Forelimb muscle (tissue), 1 donor: ENCODE results near the gene EIF3L. TPM values are rescaled to one million over a fixed set of nuclear protein-coding genes. Genes with fewer than 3 reads are reported as not detected.
A peak's percentile ranks its signal among the peaks of the same experiment; 100 is the strongest.
"Not testable (repeated sequence)": the region's sequence is repeated elsewhere in the genome, so short reads cannot be mapped to it uniquely, and the experiment has no call there.

ENCODE experiments used
- DNase-seq: peaks from one replicate; pipeline ENCODE4 v3.0.0-alpha.2; 2013; ENCODE audit warnings: low read depth
- polyA plus RNA-seq: library from polyadenylated mRNA; unstranded; fragments of 120-200 nt; gene quantifications from one replicate; pipeline ENCODE4 v1.2.1, GENCODE V29; 2013; ENCODE audit not compliant: insufficient read length

The EIF3L gene
- polyA plus RNA-seq, result 1,359 TPM

DNA sequence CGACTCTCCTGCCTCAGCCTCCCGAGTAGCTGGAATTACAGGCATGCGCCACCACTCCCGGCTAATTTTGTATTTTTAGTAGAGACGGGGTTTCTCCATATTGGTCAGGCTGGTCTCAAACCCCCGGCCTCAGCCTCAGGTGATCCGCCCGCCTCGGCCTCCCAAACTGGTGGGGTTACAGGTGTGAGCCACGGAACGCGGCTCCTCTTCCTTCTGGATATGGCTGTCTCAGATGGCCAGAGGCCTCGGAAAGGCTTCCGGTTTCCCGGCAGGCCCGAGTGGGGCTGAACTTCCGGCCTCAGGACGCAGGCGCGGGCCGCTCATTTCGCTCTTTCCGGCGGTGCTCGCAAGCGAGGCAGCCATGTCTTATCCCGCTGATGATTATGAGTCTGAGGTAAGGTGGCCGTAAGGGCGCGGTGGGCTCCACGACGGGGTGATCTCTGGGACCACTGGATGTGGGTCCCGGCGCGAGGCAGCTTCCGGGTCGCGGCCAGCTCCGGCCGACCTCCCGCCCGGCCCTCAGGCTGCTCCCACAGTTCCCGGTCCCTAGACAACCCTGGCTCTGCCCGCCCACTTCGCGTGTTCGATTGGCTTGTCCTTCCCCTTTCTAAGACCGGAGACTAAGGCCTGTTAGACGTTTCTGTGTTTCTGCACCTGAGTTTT, at the start of gene EIF3L:
Gene EIF3L, plus strand, starts transcription at position 331 of the 663 bp plus-strand sequence. Its CDS starts 31 bp downstream, at position 362.
- DNase-seq, result peak; percentile 77

DNA sequence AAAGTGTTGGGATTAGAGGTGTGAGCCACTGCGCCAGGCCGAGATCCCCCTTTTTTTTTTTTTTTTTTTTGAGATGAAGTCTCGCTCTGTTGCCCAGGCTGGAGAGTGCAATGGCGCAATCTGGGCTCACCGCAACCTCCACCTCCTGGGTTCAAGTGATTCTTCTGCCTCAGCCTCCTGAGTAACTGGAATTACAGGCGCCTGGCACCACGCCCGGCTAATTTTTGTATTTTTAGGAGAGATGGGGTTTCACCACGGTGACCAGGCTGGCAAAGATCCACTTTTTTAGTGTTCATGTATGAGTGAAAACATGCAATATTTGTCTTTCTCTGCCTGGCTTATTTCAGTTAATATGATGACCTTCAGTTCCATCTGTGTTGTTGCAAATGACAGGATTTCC, 49.2 kb upstream of the EIF3L start:
- DNase-seq, result not testable (repeated sequence)

DNA sequence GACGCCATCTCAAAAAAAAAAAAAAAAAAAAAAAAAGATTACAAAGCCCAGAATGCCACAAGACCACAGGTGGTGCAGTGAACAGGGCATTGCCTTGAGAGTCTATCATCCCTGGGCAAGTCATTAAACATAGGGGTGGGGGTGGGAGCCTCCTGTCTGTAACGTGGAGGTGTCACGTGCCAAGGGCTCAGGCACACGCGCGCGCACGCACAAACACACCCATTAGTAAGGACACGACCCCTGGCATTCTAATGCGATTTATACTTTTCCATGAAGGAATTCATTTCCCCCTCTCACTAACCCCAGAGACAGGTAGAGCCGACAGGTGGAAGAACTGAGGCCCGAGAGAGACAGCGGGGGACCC, 47.3 kb upstream of the EIF3L start:
- DNase-seq, result no peak

DNA sequence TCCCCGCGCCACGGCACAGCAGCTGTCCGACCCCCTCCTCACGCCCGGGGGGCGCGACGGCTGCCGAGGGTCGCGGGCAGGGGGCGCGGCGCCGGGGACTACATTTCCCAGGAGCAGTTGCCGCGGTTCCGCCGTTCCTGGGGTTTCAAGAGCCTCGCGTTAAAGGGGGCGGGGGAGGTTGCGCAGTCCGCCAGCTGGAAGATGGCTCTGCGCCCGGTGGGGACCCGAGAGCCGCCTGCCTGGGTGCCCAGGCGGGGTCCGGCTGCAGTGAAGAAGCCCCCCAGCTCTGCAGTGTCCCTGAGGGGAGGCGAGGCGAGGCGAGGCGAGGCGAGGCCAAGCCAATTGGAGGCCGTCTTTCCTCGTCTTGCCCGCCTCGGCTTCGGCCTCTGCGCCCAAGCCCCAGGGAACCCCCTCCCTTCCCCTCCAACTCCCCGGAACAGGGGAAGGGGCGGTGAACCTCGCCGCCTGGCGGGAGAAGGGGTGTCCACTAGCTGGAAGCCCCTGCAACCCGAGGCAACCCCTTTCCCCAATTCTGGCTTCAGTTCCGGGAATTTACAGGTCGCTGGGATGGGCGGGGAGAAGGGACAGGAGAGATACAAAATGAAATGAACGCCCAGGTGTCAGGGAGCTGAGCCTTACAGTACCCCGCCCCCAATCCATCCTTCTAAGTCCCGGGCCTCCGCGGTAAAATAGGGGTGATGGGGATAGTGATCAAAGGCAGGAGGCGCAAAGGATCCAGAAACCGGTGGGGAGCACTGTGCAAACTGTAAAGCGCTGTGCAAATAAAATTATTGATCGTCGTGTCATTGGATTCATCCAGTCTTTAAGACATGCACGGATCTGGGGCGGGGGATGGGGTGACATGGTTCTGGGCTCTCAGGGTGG, 46.7 kb upstream of the EIF3L start:
- no peak for DNase-seq

DNA sequence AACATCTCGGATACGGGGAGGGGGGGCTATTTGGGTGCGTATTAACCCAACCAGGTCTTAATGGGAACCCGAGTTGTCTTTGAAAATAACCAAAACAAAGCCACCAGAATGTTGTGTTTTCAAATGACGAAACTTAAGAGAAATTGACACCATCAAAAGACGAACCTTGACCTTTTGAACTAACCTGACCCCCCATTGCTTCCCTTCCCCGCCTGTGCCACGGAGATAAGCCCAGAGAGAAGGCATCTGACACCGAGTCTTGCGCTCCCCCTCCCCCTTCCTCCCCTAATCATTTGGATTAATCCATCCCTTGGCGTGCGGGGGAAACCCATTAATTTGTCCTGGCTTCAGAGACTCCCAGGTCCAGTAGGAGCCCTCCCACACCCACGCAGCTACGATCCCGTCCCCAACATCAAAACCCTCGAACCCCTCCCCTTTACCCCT, 46.0 kb upstream of the EIF3L start:
- no peak for DNase-seq

DNA sequence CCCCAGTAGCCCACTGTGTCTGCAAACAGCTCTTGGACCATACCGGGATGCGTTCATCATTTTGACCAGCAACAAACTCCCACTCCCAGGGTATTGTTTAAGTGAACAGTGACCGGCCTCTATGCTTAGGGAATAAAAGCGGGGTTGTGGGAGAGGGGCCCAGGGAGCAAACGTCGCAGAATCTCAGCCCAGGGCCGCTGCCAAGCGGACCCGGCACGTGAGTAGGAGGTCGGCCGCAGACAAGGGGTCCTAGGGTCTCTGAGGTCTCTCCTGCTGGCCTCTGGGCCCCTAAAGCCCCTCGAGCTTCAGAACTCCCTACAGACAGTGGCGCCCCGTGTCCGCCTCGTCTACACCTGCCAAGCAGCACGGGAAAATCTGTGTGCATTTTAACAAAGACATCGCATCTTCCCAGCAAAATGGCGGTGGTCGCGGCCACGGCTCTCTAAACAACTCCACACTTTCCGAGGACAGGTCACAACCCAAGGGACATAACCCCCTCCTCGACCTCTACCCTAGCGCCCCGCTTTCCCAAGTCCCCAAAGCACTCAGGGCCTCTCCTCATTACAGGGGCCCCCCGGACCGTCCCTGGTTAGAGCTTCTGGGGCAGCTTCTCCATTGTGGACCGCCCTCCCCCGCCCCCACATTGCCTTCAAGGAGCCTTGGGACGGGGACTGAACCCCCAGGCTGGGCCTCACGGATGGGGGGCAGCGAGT, 45.4 kb upstream of the EIF3L start:
- no peak for DNase-seq

DNA sequence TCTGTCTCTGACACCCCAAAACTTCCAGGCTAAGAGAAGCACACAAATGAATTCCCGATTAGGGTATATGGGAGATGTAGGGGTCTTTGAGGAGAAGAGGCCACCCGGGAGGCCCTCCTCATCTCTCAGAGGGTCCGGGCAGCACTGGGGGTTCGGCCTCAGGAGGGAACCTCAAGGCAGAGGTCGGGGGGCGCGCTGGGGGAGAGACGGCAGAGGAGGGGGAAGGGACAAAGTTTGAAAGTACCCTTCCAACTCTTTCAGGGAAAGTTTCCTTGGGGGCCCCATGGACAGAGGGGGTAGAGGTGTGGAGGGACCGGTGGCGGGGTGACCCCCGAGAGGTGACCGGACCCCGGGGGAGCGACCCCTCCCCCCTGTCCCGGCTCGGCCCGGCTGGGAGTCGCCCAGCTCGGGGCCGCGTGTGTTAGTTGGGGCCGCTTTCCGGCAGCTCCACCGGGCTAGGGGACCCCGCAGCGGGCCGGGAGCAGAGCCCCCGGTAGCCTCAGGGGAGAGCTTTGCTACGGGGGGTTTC, 44.8 kb upstream of the EIF3L start:
- no peak for DNase-seq

DNA sequence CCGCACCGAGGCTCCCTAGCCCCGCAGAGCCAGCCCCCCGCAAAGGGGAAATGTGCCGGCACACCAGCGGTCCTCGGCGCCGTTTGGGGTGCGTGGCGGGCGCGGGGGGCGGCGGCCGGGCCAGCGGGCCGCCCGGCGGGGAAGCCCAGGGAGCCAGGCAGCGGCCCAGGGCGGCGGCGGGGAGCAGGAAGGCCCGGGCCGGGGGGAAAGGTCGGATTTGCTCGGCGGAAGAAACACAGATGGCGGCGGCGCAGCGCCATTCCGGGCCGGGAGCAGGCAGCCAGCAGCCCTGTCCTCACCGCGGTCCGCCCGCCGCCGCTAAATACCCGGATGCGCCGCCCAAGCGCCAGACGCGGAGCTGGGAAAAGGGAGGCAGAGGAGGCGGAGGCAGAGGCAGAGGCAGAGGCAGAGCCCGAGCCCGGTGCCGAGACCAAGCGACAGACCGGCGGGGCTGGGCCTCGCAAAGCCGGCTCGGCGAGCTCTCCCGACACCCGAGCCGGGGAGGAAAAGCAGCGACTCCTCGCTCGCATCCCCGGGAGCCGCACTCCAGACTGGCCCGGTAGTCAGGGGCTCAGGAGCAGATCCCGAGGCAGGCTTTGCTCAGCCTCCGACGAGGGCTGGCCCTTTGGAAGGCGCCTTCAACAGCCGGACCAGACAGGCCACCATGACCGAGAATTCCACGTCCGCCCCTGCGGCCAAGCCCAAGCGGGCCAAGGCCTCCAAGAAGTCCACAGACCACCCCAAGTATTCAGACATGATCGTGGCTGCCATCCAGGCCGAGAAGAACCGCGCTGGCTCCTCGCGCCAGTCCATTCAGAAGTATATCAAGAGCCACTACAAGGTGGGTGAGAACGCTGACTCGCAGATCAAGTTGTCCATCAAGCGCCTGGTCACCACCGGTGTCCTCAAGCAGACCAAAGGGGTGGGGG, 44.1 kb upstream of the EIF3L start:
- no peak for DNase-seq

DNA sequence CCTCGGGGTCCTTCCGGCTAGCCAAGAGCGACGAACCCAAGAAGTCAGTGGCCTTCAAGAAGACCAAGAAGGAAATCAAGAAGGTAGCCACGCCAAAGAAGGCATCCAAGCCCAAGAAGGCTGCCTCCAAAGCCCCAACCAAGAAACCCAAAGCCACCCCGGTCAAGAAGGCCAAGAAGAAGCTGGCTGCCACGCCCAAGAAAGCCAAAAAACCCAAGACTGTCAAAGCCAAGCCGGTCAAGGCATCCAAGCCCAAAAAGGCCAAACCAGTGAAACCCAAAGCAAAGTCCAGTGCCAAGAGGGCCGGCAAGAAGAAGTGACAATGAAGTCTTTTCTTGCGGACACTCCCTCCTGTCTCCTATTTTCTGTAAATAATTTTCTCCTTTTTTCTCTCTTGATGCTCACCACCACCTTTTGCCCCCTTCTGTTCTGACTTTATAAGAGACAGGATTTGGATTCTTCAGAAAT, 43.4 kb upstream of the EIF3L start:
- no peak for DNase-seq

DNA sequence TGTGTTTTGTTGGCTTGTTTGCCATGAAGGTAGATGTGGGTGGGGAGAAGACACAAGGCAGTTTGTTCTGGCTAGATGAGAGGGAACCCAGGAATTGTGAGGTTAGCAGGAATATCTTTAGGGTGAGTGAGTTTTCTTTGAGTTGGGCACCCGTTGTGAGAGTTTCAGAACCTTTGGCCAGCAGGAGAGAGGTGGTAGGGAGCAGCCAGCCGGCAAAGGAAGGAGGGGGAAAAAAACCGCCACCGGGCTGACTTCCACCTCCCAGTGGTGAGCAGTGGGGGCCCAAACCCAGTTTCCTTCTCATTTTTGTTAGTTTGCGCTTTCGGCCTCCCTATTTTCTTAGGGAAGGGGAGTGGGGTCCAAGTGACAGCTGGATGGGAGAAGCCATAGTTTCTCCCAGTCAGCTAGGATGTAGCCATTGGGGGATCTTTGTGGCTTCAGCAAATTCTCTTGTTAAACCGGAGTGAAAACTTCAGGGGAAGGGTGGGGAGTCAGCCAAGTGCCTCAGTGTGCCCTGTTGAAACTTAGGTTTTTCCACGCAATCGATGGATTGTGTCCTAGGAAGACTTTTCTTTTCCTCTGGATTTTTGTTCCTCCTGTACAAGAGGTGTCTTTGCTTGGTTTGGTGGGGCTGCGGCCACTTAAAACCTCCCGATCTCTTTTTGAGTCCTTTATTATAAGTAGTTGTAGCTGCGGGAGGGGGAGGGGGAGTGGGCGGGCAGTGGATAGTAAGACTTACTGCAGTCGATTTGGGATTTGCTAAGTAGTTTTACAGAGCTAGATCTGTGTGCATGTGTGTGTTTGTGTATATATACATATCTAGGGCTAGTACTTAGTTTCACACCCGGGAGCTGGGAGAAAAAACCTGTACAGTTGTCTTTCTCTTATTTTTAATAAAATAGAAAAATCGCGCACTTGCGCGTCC, 42.5 kb upstream of the EIF3L start:
- no peak for DNase-seq

DNA sequence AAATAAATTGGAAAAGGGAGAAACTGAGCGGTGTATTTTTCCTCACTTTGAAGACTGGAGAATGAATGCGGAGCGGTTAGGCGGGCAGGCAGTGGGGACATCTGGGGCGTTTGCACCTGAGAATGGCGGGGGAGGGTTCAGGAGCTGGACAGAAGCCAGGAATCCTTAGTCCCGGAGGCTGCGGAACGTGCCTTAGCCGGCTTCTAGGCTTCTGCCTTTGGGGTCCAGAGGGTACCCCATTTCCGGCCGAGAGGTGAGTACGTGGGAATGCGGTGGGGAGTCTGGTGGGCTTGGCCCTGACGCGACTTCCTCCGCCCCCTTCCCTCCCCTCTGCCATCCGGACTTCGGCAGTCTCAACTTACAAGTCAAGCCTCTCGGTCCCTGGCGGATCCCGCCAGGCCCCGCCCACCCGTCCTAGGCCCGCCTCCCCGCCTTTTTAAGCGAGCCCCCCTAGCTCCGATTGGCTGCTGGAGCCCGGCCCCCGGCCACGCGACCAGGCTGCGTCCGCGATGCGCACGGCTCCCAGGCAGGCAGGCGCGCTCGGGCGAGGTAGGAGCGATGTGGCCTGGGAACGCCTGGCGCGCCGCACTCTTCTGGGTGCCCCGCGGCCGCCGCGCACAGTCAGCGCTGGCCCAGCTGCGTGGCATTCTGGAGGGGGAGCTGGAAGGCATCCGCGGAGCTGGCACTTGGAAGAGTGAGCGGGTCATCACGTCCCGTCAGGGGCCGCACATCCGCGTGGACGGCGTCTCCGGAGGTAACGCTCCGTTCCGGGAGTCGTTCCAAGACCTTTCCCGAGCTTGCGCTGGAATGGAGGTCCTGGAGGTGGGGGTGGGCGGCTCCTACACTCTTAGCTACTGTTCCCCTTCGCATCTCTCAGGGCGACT, 41.6 kb upstream of the EIF3L start, which contains the start of gene GCAT:
Gene GCAT, plus strand, starts transcription at position 525 of the 884 bp plus-strand sequence. Its CDS starts 34 bp downstream, at position 559.
- DNase-seq, result peak; percentile 82

DNA sequence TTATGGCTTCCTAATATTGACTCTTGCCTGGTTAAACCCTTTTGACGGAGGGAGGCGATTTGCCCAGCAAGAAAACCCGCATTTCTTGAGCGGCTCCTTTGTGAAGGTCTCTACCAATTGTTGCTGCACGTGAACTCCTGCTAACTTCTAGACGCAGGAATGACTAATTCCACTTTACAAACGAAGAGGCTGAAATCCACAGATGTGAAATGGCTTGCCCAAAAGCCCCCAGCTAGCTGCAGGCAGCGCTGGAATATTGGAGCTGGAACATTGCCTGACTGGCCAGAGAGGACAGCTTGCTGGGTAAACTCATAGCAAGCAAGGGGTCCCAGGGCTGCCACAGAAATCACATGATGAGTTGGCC, 40.9 kb upstream of the EIF3L start:
- DNase-seq, result no peak

DNA sequence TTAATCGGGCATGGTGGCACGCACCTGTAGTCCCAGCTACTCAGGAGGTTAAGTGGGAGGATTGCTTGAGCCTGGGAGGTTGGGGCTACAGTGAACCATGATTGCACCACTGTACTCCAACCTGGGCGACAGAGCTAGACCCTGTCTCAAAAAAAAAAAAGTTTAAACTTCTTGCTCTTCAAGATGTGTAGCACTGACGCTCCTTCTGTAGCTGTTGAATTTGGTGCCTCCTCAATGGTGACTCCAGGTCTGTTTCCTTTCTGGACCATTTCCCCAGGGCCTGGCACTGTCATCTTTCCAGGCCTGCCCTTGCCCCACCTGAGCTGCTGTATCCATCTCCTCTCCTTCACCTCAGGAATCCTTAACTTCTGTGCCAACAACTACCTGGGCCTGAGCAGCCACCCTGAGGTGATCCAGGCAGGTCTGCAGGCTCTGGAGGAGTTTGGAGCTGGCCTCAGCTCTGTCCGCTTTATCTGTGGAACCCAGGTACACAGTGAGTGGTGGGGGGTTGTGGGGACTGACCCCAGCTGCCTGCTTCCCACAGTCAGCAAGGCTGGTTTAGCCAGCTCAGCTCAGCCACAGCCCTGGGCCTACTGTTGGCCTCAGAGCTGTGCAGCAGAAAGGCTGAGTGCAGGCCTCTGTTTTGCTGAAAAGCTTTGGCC, 39.4 kb upstream of the EIF3L start:
- no peak for DNase-seq

DNA sequence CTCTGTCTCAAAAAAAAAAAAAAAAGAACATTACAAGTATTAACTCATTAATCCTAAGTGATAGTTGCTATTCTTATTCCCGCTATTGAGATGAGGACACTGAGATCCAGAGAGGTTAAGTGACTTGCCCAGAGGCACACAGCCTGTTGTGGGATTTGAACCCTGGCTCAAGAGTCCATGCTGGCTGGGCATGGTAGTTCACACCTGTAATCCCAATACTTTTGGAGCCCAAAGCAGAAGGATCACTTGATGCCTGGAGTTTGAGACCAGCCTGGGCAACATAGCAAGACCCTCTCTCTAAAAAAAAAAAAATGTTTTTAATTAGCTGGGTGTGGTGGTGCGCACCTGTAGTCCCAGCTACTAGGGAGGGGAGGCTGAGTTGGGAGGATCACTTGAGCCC, 37.4 kb upstream of the EIF3L start:
- DNase-seq, result no peak

DNA sequence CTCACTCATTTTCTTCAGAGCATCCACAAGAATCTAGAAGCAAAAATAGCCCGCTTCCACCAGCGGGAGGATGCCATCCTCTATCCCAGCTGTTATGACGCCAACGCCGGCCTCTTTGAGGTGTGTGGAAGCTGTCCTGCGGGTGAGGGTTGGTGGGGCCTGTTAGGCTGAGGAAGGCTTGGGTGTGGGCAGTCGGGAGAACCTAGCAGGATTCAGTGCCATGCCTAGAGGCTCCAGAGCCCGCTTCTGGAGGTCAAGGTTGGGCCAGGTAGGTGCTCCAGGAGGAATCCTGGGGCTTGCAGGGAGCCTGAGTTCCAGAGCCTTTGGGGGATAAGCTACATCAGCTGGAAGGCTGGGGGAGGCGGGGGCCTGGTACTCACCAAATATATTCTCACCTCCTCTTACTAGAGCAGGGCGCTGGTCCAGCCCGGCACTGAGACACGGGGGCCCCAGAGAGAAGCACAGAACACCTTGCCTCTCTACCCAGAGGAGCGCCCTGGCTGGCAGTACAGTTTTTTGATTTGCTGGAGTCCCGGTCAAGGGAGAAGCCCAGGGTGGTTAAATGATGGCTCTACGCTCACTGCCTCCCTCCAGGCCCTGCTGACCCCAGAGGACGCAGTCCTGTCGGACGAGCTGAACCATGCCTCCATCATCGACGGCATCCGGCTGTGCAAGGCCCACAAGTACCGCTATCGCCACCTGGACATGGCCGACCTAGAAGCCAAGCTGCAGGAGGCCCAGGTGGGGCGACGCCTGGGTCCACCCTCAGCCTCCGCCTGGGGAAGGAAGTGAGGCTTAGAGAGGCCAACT, 36.1 kb upstream of the EIF3L start:
- no peak for DNase-seq

DNA sequence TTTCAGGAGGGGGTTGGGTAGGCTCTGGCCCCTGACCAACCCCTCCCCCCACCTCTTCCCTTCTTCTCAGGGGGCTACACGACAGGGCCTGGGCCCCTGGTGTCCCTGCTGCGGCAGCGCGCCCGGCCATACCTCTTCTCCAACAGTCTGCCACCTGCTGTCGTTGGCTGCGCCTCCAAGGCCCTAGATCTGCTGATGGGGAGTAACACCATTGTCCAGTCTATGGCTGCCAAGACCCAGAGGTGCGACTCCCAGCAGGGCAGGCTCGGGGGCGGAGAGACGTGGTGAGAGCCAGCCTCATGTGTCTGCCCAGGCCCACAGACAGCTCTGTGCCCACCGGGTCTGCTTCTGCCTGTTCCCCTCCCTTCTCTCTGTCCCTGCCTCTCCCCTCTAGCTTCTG, 33.6 kb upstream of the EIF3L start:
- no peak for DNase-seq

DNA sequence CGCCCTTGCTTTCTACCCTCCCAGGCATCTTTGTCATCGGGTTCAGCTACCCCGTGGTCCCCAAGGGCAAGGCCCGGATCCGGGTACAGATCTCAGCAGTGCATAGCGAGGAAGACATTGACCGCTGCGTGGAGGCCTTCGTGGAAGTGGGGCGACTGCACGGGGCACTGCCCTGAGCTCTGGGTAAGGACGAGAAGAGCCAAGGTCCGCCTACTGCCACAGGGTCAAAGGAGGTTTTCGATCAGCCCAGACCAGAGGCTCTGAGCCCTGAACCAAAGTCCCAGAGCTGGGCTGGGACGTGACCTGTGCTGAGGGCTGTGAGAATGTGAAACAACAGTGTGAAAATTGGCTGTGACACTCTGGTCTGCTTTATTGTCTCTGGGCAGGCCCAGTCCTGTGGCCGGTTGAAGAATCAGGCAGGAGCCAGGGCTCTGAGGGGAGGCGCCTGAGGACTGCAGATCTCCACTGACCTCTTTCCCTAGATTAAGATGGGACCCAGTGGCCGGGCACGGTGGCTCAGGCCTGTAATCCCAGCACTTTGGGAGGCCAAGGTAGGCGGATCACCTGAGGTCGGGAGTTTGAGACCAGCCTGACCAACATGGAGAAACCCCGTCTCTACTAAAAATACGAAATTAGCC, 32.6 kb upstream of the EIF3L start:
- no peak for DNase-seq
